ENCODE measurements around the gene PCAT6. TPM values are rescaled to one million over a fixed set of nuclear protein-coding genes. Genes with fewer than 3 reads are reported as not detected.

PCAT6 gene
- 7.2 TPM in 1 of 2 replicates, not detected in the other for total RNA-seq (2014; rRNA removed; shearing (Covaris generic))
- polyA plus RNA-seq (2016; fragmentation: Nextera tagmentation; extraction: Ambion mirVana), result 28.1 and 28.7 TPM in 2 replicates
- long read RNA-seq, result 0 reads

DNA sequence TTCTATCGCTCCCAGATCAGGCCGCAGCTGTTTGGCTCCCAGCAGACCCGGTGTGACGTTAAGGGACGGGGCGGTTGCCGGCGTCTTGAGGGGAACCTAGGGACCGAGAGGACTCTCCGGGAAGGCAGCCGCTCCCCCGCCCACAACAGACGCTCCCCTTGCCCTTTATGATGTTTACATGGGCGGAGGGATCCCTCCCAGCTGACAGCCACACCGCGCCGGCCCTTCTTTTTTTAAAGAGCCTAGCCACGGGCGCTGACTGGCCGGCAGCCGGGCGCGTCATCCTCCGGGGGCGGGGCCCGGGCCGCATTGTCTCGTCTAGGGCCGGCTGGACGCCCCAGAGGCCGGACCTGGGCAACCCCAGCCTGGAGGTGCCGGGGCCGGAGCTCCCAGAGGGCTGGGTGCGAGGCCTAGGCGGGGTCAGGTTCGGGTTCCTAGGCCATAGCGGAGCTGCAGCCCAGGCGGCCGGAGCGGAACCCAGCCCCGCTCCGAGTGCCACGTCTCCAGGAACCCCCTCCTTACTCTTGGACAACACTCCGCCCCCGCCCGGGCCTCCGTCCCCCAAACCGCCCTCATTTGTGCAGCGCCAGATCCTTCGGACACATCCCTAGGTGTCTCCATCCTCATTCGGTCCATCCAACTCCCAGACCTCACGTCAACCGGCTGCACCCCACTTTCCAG lies at the start of gene PCAT6:
PCAT6 (plus strand) TSS at position 340 of the 681 bp plus-strand sequence.
- Histone ChIP-seq H2AFZ (peak within 1 kb of the TSS; percentile 80), H3K27ac (ENCODE audit: low read depth) (peak within 1 kb of the TSS; percentile 84), H3K9me2 (ENCODE audit: insufficient read depth) (no peaks in the 10 kb centered on the region; the same call in 1 of the 2 replicates), H3K4me3 (peak within 1 kb of the TSS; percentile 66), H4K20me1 (replicated peaks; ENCODE audit: insufficient read depth) (no peaks in the 10 kb centered on the region), H3K79me2 (replicated peaks; ENCODE audit: insufficient read depth) (peaks cover 31% of the 10 kb centered on the region), H3F3A (replicated peaks; ENCODE audit: low read depth) (peaks cover 8% of the 10 kb centered on the region; the same call in 1 of the 2 replicates), H3K4me2 (peak within 1 kb of the TSS; percentile 89), H3K36me3 (ENCODE audit: insufficient read depth) (no peaks in the 10 kb centered on the region), H3K27me3 (ENCODE audit: insufficient read depth) (peaks cover 18% of the 10 kb centered on the region), H3K4me1 (ENCODE audit: insufficient read depth) (peaks cover 31% of the 10 kb centered on the region)
- peaks cover 15% of the 10 kb centered on the region for H3K27me3 Mint-ChIP-seq (ENCODE audit: insufficient read depth, low read depth, poor library complexity)
- peaks cover 37% of the 10 kb centered on the region for H3K4me1 Mint-ChIP-seq
- ATAC-seq, result peak; percentile 70
- peak within 1 kb of the TSS; percentile 96 for H3K27ac Mint-ChIP-seq
- no peaks in the 10 kb centered on the region for H3K9me3 Mint-ChIP-seq
- TF ChIP-seq ZNF114 (CRISPR knock-in tag; IDR thresholded peaks at IDR 0.05) (no peak), POLR2AphosphoS5 (IDR thresholded peaks at IDR 0.05; ENCODE audit: low read depth) (peak; percentile 95), NANOG (IDR thresholded peaks at IDR 0.05; ENCODE audit: borderline replicate concordance) (no peak), CREB1 (CRISPR knock-in tag; IDR thresholded peaks at IDR 0.05; ENCODE audit: low read depth) (peak; percentile 91), JUNB (IDR thresholded peaks at IDR 0.05; ENCODE audit: unreplicated experiment) (no peak)
- TF ChIP-seq, protein P1, sequence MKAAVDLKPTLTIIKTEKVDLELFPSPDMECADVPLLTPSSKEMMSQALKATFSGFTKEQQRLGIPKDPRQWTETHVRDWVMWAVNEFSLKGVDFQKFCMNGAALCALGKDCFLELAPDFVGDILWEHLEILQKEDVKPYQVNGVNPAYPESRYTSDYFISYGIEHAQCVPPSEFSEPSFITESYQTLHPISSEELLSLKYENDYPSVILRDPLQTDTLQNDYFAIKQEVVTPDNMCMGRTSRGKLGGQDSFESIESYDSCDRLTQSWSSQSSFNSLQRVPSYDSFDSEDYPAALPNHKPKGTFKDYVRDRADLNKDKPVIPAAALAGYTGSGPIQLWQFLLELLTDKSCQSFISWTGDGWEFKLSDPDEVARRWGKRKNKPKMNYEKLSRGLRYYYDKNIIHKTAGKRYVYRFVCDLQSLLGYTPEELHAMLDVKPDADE (IDR thresholded peaks at IDR 0.05), result peak; percentile 36; the same call in 1 of the 2 replicates
- peak within 1 kb of the TSS; percentile 78 for H3K4me3 Mint-ChIP-seq
- peak; percentile 100 for DNase-seq (ENCODE audit: low spot score)
- H3K36me3 Mint-ChIP-seq (ENCODE audit: low read depth), result no peaks in the 10 kb centered on the region; the same call in 2 of the 3 replicates

DNA sequence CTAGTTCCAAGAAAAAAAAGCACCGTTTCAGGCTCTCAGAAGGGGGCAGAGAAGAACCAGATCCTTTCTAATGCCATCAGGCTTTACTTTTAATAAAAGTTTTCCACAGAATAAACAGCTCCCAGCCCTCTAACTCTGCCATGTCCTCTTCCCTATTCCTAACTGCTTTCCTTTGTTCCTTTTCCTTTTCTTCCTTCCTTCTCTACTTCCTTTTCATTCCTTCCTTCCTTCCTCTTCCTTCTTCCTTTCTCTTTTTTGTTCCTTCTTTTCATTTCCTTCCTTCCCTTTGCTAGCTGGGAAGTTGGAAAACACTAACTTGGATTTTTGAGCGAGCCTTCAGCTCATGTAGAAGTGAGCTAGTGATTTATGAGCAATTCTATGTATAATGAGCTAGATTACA lies 48.7 kb upstream of the PCAT6 start:
- ATAC-seq, result no peak
- Histone ChIP-seq H2AFZ (no peak overlapping the region), H3K4me2 (no peak overlapping the region), H3K4me3 (no peak overlapping the region), H3K27ac (ENCODE audit: low read depth) (peak overlapping the region; percentile 14; the same call in 1 of the 2 replicates), H3F3A (replicated peaks; ENCODE audit: low read depth) (peaks cover 4% of the 10 kb centered on the region; the same call in 1 of the 2 replicates), H3K4me1 (ENCODE audit: insufficient read depth) (no peaks in the 10 kb centered on the region), H3K36me3 (ENCODE audit: insufficient read depth) (peaks cover 97% of the 10 kb centered on the region), H3K79me2 (replicated peaks; ENCODE audit: insufficient read depth) (peaks cover 9% of the 10 kb centered on the region; the same call in 1 of the 2 replicates), H3K27me3 (ENCODE audit: insufficient read depth) (no peaks in the 10 kb centered on the region), H4K20me1 (replicated peaks; ENCODE audit: insufficient read depth) (no peaks in the 10 kb centered on the region; the same call in 1 of the 2 replicates), H3K9me2 (ENCODE audit: insufficient read depth) (no peaks in the 10 kb centered on the region)
- no peak overlapping the region; the same call in 1 of the 2 replicates for H3K27ac Mint-ChIP-seq
- no peak for DNase-seq (ENCODE audit: low spot score)
- H3K4me1 Mint-ChIP-seq, result no peaks in the 10 kb centered on the region
- peaks cover 2% of the 10 kb centered on the region for H3K27me3 Mint-ChIP-seq (ENCODE audit: insufficient read depth, low read depth, poor library complexity)
- H3K4me3 Mint-ChIP-seq, result no peak overlapping the region
- peaks cover 91% of the 10 kb centered on the region for H3K36me3 Mint-ChIP-seq (ENCODE audit: low read depth)
- no peaks in the 10 kb centered on the region for H3K9me3 Mint-ChIP-seq
- TF ChIP-seq POLR2AphosphoS5 (IDR thresholded peaks at IDR 0.05; ENCODE audit: low read depth) (no peak), NANOG (IDR thresholded peaks at IDR 0.05; ENCODE audit: borderline replicate concordance) (no peak), CREB1 (CRISPR knock-in tag; IDR thresholded peaks at IDR 0.05; ENCODE audit: low read depth) (no peak), STAT1 (IDR thresholded peaks at IDR 0.05; ENCODE audit: unreplicated experiment) (no peak), EZH2 (IDR thresholded peaks at IDR 0.05; ENCODE audit: low read depth, unreplicated experiment) (no peak), ZNF114 (CRISPR knock-in tag; IDR thresholded peaks at IDR 0.05) (no peak), ZNF331 (CRISPR knock-in tag; IDR thresholded peaks at IDR 0.05; ENCODE audit: low read depth) (no peak), EZH2phosphoT487 (IDR thresholded peaks at IDR 0.05; ENCODE audit: unreplicated experiment) (no peak)
- TF ChIP-seq, protein P2, sequence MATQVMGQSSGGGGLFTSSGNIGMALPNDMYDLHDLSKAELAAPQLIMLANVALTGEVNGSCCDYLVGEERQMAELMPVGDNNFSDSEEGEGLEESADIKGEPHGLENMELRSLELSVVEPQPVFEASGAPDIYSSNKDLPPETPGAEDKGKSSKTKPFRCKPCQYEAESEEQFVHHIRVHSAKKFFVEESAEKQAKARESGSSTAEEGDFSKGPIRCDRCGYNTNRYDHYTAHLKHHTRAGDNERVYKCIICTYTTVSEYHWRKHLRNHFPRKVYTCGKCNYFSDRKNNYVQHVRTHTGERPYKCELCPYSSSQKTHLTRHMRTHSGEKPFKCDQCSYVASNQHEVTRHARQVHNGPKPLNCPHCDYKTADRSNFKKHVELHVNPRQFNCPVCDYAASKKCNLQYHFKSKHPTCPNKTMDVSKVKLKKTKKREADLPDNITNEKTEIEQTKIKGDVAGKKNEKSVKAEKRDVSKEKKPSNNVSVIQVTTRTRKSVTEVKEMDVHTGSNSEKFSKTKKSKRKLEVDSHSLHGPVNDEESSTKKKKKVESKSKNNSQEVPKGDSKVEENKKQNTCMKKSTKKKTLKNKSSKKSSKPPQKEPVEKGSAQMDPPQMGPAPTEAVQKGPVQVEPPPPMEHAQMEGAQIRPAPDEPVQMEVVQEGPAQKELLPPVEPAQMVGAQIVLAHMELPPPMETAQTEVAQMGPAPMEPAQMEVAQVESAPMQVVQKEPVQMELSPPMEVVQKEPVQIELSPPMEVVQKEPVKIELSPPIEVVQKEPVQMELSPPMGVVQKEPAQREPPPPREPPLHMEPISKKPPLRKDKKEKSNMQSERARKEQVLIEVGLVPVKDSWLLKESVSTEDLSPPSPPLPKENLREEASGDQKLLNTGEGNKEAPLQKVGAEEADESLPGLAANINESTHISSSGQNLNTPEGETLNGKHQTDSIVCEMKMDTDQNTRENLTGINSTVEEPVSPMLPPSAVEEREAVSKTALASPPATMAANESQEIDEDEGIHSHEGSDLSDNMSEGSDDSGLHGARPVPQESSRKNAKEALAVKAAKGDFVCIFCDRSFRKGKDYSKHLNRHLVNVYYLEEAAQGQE (IDR thresholded peaks at IDR 0.05; ENCODE audit: unreplicated experiment), result no peak
- TF ChIP-seq, protein P1 (IDR thresholded peaks at IDR 0.05), result no peak
- TF ChIP-seq, protein P3, sequence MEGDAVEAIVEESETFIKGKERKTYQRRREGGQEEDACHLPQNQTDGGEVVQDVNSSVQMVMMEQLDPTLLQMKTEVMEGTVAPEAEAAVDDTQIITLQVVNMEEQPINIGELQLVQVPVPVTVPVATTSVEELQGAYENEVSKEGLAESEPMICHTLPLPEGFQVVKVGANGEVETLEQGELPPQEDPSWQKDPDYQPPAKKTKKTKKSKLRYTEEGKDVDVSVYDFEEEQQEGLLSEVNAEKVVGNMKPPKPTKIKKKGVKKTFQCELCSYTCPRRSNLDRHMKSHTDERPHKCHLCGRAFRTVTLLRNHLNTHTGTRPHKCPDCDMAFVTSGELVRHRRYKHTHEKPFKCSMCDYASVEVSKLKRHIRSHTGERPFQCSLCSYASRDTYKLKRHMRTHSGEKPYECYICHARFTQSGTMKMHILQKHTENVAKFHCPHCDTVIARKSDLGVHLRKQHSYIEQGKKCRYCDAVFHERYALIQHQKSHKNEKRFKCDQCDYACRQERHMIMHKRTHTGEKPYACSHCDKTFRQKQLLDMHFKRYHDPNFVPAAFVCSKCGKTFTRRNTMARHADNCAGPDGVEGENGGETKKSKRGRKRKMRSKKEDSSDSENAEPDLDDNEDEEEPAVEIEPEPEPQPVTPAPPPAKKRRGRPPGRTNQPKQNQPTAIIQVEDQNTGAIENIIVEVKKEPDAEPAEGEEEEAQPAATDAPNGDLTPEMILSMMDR (conservative IDR thresholded peaks at IDR 0.05; ENCODE audit: low read depth in 2 of 2), result no peak
